Subcutaneous abdominal adipose tissue (tissue), 5 donors: ENCODE results near the gene SHISA7.
"Not testable (repeated sequence)": the region's sequence is repeated elsewhere in the genome, so short reads cannot be mapped to it uniquely, and the experiment has no call there.

Source experiments
- H3K27ac ChIP-seq: one replicate; pipeline ENCODE4 v1.7.0; 2013; ENCODE audit warnings: low read depth, mild to moderate bottlenecking, inconsistent platforms, low read length, moderate library complexity
- H3K27me3 ChIP-seq, 5 donors: one replicate each; pipeline ENCODE4 v1.7.0; 2013; ENCODE audit warnings: low read length in 5 of 5, inconsistent platforms in 1 of 5; ENCODE audit not compliant: control insufficient read depth in 5 of 5, insufficient read depth in 4 of 5
- H3K36me3 ChIP-seq, 5 donors: one replicate each; pipeline ENCODE4 v1.7.0; 2013; ENCODE audit warnings: low read length in 5 of 5; ENCODE audit not compliant: control insufficient read depth in 5 of 5, insufficient read depth in 5 of 5
- H3K4me1 ChIP-seq, 5 donors: one replicate each; pipeline ENCODE4 v1.7.0; 2013; ENCODE audit warnings: low read length in 5 of 5, mild to moderate bottlenecking in 3 of 5, moderate library complexity in 1 of 5; ENCODE audit not compliant: control insufficient read depth in 5 of 5, insufficient read depth in 5 of 5
- H3K4me3 ChIP-seq, 5 donors: one replicate each; pipeline ENCODE4 v1.7.0; 2013; ENCODE audit warnings: low read length in 5 of 5, low read depth in 1 of 5
- H3K9ac ChIP-seq, 5 donors: one replicate each; pipeline ENCODE4 v1.7.0; 2013; ENCODE audit warnings: low read length in 5 of 5, mild to moderate bottlenecking in 4 of 5, moderate library complexity in 3 of 5
- H3K9me3 ChIP-seq, 5 donors: one replicate each; pipeline ENCODE4 v1.7.0; 2013; ENCODE audit warnings: low read length in 5 of 5; ENCODE audit not compliant: control insufficient read depth in 5 of 5
- donor health status: healthy.
- donor health status: healthy.
- donor health status: healthy.
- donor health status: healthy.
- donor health status: healthy.

The SHISA7 gene

DNA sequence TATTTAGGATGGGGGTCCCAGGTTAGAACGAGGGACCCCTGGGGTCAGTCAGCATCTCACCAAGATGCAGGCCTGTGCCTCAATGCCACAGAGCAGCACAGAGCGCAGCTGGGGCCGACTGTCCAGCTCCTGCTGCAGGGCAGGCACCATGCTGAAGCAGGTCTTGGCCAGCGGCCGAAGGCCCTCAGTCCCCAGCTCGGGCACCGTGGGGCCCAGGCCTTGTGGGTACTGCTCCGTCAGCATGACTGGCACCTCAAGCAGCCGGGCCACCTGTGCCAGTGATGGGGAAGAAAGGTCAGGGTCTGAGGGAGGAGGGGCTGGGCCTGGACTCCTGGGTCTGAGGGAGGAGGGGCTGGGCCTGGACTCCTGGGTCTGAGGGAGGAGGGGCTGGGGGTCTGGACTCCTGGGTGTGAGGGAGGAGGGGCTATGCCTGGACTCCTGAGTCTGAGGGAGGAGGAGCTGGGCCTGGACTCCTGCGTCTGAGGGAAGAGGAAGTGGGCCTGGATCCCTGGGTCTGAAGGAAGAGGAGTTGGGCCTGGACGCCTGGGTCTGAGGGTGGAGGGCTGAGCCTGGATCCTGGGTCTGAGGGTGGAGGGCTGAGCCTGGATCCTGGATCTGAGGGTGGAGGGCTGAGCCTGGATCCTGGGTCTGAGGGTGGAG lies 12.6 kb upstream of the SHISA7 start:
- Histone ChIP-seq H3K4me1 (peaks cover 0 to 24% (median 23%) of the 10 kb centered on the region in 5 donors), H3K27me3 (peaks cover 4 to 17% (median 5%) of the 10 kb centered on the region in 5 donors), H3K4me3 (no peak overlapping the region)

DNA sequence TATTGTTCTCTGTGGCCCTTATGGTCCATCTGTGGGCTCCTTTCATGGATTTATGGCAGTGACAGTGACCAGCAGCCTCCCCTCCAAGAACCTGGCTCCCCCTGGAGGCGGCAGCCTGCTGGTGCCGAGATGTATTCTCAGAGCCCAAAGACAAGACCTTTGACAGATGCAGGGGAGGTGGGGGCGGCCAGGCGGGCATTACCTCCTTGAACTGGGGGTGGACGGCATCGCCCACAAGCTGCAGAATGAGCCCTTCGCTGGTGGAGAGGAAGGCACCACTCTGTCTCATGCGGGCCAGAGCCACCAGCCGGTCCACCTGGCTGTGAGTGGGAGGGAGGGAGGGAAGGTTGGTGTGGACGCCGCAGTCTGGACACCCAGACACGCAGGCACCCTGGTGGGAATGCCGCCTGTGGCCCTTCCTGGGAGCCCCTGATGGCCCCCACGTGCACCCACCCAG lies 11.7 kb upstream of the SHISA7 start:
- Histone ChIP-seq H3K27me3 (peaks cover 7 to 22% (median 9%) of the 10 kb centered on the region in 5 donors), H3K27ac (no peak overlapping the region), H3K9me3 (no peaks in the 10 kb centered on the region), H3K36me3 (peaks cover 0 to 25% (median 4%) of the 10 kb centered on the region in 5 donors), H3K4me3 (no peak overlapping the region), H3K4me1 (peaks cover 0 to 16% (median 14%) of the 10 kb centered on the region in 5 donors), H3K9ac (no peak overlapping the region)

More for the DNA sequence above, 12.6 kb upstream of the SHISA7 start:
- peaks cover 0 to 25% (median 4%) of the 10 kb centered on the region in 5 donors for H3K36me3 ChIP-seq
- H3K9ac ChIP-seq = no peak overlapping the region
- no peak overlapping the region for H3K27ac ChIP-seq
- no peaks in the 10 kb centered on the region for H3K9me3 ChIP-seq

DNA sequence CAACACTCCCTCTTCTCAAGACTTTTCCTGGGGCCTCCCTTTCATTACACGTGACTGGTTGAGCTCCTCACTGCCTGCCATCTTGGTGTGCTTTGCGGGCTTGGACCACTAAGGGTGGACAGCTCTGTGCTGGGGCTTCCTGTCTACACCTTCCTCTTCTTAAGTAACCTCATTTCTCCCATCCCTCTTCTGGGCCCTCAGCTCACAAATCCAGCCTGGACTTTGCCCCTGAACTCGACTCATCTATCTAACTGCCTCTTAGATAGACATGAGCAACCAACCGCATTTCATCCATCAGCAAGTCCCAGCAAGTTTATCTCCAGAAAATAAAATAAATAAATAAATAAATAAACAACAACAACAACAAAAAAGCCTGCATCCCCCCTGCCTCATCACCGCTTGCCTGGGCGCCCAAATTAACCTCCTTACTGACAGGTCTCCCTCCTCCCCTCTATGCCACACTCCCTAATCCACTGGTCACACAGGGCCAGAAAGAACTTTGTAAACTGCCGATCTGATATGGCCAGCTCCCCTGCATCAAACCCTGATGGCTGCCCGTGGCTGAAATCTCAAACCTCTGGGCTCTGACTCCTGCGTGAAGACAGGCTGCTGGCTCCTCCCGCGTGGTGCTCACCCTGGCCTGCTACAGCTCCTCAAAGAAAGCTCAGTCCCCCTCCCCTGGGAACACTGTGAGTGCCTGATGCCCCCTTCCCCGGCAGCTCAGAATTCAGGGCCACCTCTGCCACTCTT lies 10.6 kb upstream of the SHISA7 start:
- no peak overlapping the region for H3K4me3 ChIP-seq
- H3K9ac ChIP-seq = no peak overlapping the region
- H3K27ac ChIP-seq = no peak overlapping the region
- peaks cover 0 to 13% (median 9%) of the 10 kb centered on the region in 5 donors for H3K4me1 ChIP-seq
- no peaks in the 10 kb centered on the region for H3K9me3 ChIP-seq
- H3K36me3 ChIP-seq = peaks cover 0 to 25% (median 4%) of the 10 kb centered on the region in 5 donors
- H3K27me3 ChIP-seq = peaks cover 12 to 32% (median 21%) of the 10 kb centered on the region in 5 donors

DNA sequence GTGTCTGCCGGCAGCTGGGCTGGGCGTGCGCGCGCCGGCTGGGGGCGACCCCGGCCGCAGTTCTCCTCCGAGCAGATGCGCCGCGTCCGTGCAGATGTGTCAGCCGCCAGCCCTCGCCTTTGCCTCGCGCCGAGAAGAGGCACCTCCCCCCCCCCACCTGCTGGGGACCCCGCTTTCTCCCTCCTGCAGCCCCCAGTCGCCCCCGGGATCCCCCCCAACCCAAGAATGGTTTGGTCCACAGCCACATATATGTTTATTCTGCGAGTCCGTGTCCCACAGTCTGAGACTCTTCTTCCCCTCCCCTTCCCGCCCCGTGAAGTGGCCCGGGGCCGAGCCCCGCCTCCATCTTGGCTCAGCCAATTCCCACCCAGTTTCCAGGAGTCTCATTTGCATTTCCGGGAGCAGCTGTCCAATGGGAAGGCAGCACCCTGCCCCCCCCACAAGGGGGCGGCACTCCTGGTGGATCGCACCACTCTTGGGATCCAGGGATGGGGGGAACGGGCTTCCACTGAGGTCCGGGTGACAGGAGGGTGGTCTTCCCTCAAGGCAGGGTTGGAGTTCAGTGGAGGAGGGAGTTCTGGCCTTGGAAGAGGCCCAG lies 9.7 kb upstream of the SHISA7 start:
- H3K4me3 ChIP-seq = no peak overlapping the region
- H3K36me3 ChIP-seq = peaks cover 0 to 25% (median 4%) of the 10 kb centered on the region in 5 donors
- H3K9me3 ChIP-seq = no peaks in the 10 kb centered on the region
- peaks cover 12 to 32% (median 27%) of the 10 kb centered on the region in 5 donors for H3K27me3 ChIP-seq
- H3K9ac ChIP-seq = no peak overlapping the region
- no peak overlapping the region for H3K27ac ChIP-seq
- H3K4me1 ChIP-seq = peaks cover 0 to 13% (median 9%) of the 10 kb centered on the region in 5 donors

- Histone ChIP-seq H3K36me3 (peaks cover 0 to 25% (median 4%) of the 10 kb centered on the region in 5 donors), H3K9ac (no peak overlapping the region), H3K9me3 (no peaks in the 10 kb centered on the region), H3K4me1 (peaks cover 0 to 13% (median 9%) of the 10 kb centered on the region in 5 donors), H3K27me3 (peaks cover 12 to 37% (median 31%) of the 10 kb centered on the region in 5 donors), H3K4me3 (no peak overlapping the region), H3K27ac (no peak overlapping the region)
Measured at GRCh38 chr19:55451965-55452748, 9.1 kb upstream of the SHISA7 start.

- Histone ChIP-seq H3K4me1 (peaks cover 0 to 13% (median 9%) of the 10 kb centered on the region in 5 donors), H3K9me3 (no peaks in the 10 kb centered on the region), H3K36me3 (peaks cover 0 to 22% (median 3%) of the 10 kb centered on the region in 5 donors), H3K4me3 (no peak overlapping the region), H3K27ac (no peak overlapping the region), H3K9ac (no peak overlapping the region), H3K27me3 (peaks cover 12 to 42% (median 33%) of the 10 kb centered on the region in 5 donors)
Measured at GRCh38 chr19:55451163-55451964, 8.3 kb upstream of the SHISA7 start.

DNA sequence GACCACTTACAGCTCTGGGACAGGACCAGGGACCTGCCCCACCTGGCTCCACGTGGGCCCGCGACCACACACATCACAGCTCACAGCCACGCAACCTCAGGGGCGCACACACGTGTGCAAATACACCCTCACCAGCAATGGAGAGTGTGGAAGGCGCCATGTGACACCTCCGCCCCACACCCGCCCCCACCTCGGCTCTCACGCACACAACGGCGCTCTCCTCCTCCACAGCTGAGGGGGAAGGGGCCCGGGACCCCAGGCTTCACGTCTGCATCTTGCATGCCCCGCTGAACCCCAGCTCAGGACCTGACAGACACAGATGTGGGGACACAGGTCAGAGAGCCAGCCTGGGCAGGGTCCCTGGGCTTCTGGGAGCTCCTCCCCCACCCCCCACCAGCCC lies 6.4 kb upstream of the SHISA7 start:
- Histone ChIP-seq H3K4me3 (no peak overlapping the region), H3K36me3 (peaks cover 0 to 9% (median 0%) of the 10 kb centered on the region in 5 donors), H3K27me3 (peaks cover 17 to 54% (median 42%) of the 10 kb centered on the region in 5 donors), H3K4me1 (peaks cover 0 to 13% (median 9%) of the 10 kb centered on the region in 5 donors), H3K9me3 (no peaks in the 10 kb centered on the region), H3K27ac (no peak overlapping the region), H3K9ac (no peak overlapping the region)

DNA sequence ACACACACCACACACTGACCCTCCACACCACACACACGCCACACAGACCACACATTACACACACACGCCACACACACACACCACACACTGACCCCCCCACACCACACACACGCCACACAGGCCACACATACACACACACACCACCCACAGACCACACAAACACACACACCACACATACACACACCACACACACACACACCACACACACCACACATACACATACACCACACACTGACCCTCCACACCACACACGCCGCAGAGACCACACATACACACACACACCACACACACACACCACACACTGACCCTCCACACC lies 5.0 kb upstream of the SHISA7 start:
- Histone ChIP-seq H3K27me3 (peaks cover 25 to 63% (median 52%) of the 10 kb centered on the region in 5 donors), H3K4me1 (peaks cover 0 to 13% (median 9%) of the 10 kb centered on the region in 5 donors)
- H3K9me3 ChIP-seq, H3K36me3 ChIP-seq, H3K27ac ChIP-seq, H3K9ac ChIP-seq, H3K4me3 ChIP-seq: not testable (repeated sequence)
